CD4-positive, alpha-beta T cell (primary cell): Measurements from ENCODE around the gene PCSK1. TPM values are rescaled to one million over a fixed set of nuclear protein-coding genes. Genes with fewer than 3 reads are reported as not detected.
"Not testable (repeated sequence)": the region's sequence is repeated elsewhere in the genome, so short reads cannot be mapped to it uniquely, and the experiment has no call there.

Source experiments
- ATAC-seq: fragments of 200-7000 bp; cut with Tn5 transposase; one replicate; pipeline ENCODE4 v1.10.0; 2022; ENCODE audit warnings: mild to moderate bottlenecking; ENCODE audit not compliant: poor library complexity
- CTCF ChIA-PET: fragments of 350-600 bp; sonication (Branson Sonifier 250); formaldehyde crosslinking; loops from one replicate; lab custom pipeline; 2021; ENCODE audit warnings: antibody characterized with exemption, inconsistent platforms; lab: Charles Lee
- POLR2A ChIA-PET: fragments of 350-600 bp; sonication (Branson Sonifier 250); formaldehyde crosslinking; loops from one replicate; lab custom pipeline; 2021; ENCODE audit warnings: antibody characterized with exemption, inconsistent platforms; lab: Charles Lee
- DNase-seq, 14 experiments: peaks; one replicate each; pipeline ENCODE4 v3.0.0-alpha.2; 2013 to 2020; ENCODE audit warnings: mixed read lengths in 2 of 14
- H3K27ac ChIP-seq, 2 donors: one replicate each; pipeline versions ENCODE4 v1.5.1 to v1.7.0; 2013; ENCODE audit warnings: low read length in 2 of 2, low read depth in 1 of 2, mild to moderate bottlenecking in 1 of 2
- H3K27me3 ChIP-seq, 2 experiments: 1 replicate in 1 of 2; 2 replicates in 1 of 2; pipeline versions ENCODE4 v1.6.1 to v1.7.0; 2013; ENCODE audit warnings: low read length in 2 of 2, control low read depth in 1 of 2, mild to moderate bottlenecking in 1 of 2, moderate library complexity in 1 of 2; ENCODE audit not compliant: insufficient read depth in 2 of 2, control insufficient read depth in 1 of 2
- H3K36me3 ChIP-seq: one replicate; pipeline ENCODE4 v1.6.1; 2013; ENCODE audit warnings: low read length, control low read depth; ENCODE audit not compliant: insufficient read depth
- H3K4me1 ChIP-seq: one replicate; pipeline ENCODE4 v1.6.1; 2013; ENCODE audit warnings: low read length, control low read depth; ENCODE audit not compliant: insufficient read depth
- H3K4me3 ChIP-seq: one replicate; pipeline ENCODE4 v1.5.1; 2013; ENCODE audit warnings: mild to moderate bottlenecking, low read length, moderate library complexity
- H3K9me3 ChIP-seq, 2 experiments: 1 replicate in 1 of 2; 2 replicates in 1 of 2; pipeline versions ENCODE4 v1.6.1 to v1.7.0; 2013; ENCODE audit warnings: low read length in 2 of 2, mild to moderate bottlenecking in 2 of 2, control low read depth in 1 of 2, moderate library complexity in 1 of 2; ENCODE audit not compliant: control insufficient read depth in 1 of 2, insufficient read depth in 1 of 2
- H3K27ac Mint-ChIP-seq: one replicate; pipeline ENCODE4 v1.8.0; 2020; ENCODE audit warnings: mixed read lengths
- H3K27me3 Mint-ChIP-seq: one replicate; pipeline ENCODE4 v1.8.0; 2021; ENCODE audit warnings: mixed read lengths
- H3K36me3 Mint-ChIP-seq: one replicate; pipeline ENCODE4 v1.8.0; 2021; ENCODE audit warnings: low read depth, mixed read lengths
- H3K4me1 Mint-ChIP-seq: one replicate; pipeline ENCODE4 v1.8.0; 2021; ENCODE audit warnings: low read depth, mixed read lengths
- H3K4me3 Mint-ChIP-seq: one replicate; pipeline ENCODE4 v1.8.0; 2020; ENCODE audit warnings: mild to moderate bottlenecking, mixed read lengths
- H3K9me3 Mint-ChIP-seq: one replicate; pipeline ENCODE4 v1.8.0; 2020; ENCODE audit warnings: mixed read lengths
- intact Hi-C, 2 experiments: fragments of 100-400 bp; cut with DNase I in 1 of 2; cut with micrococcal nuclease in 1 of 2; formaldehyde crosslinking; loops; one replicate each; pipeline versions ENCODE4 v1.15.1 to v1.9.0; 2023 to 2025; cut with DNase I, micrococcal nuclease
- total RNA-seq, 174 experiments: library from RNA in 2 of 174; stranded (reverse) in 2 of 174; gene quantifications; one replicate each; pipeline ENCODE4 v1.2.3 and lab custom pipeline; 2021 to 2026
- TF ChIP-seq, protein P1 (sequence below): fragments of 200-600 bp; IDR thresholded peaks from one replicate; pipeline ENCODE4 v1.8.0; 2022; ENCODE audit warnings: antibody characterized with exemption, mild to moderate bottlenecking

PCSK1 gene
- total RNA-seq, 2 experiments from 2014 or later: not detected

DNA sequence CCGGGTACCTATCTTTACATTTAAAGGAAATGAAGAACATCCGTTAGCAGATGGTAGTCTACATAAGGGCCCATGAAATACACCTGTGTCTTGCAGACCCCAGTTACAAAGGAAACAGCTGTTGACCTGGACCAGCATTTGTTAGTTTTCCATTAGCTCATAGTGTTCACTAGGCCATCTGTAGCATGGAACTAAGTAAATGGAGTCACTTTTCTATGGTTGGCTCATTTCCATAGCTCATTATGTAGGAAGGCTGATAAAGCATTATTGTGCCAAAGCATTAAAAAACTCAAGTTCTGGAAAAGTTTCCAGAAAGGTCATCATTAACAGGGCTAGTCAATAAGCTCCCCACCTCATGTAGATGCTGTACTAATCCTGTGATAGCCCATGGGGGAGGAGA, 62.1 kb downstream of the PCSK1 start:
- H3K9me3 ChIP-seq: no peaks in the 10 kb centered on the region
- ChIA-PET CTCF (no interaction called here), POLR2A (no interaction called here)
- H3K36me3 ChIP-seq: no peaks in the 10 kb centered on the region
- Mint-ChIP-seq H3K36me3 (no peaks in the 10 kb centered on the region), H3K4me3 (no peak overlapping the region), H3K27ac (no peak overlapping the region), H3K9me3 (no peaks in the 10 kb centered on the region), H3K4me1 (no peaks in the 10 kb centered on the region), H3K27me3 (peaks cover 53% of the 10 kb centered on the region)
- no peak for DNase-seq
- ATAC-seq: no peak
- no peaks in the 10 kb centered on the region for H3K4me1 ChIP-seq
- intact Hi-C loops: no loop called here
- H3K4me3 ChIP-seq: no peak overlapping the region
- H3K27me3 ChIP-seq: peaks cover 0 to 4% of the 10 kb centered on the region in 2 experiments
- TF ChIP-seq, protein P1, sequence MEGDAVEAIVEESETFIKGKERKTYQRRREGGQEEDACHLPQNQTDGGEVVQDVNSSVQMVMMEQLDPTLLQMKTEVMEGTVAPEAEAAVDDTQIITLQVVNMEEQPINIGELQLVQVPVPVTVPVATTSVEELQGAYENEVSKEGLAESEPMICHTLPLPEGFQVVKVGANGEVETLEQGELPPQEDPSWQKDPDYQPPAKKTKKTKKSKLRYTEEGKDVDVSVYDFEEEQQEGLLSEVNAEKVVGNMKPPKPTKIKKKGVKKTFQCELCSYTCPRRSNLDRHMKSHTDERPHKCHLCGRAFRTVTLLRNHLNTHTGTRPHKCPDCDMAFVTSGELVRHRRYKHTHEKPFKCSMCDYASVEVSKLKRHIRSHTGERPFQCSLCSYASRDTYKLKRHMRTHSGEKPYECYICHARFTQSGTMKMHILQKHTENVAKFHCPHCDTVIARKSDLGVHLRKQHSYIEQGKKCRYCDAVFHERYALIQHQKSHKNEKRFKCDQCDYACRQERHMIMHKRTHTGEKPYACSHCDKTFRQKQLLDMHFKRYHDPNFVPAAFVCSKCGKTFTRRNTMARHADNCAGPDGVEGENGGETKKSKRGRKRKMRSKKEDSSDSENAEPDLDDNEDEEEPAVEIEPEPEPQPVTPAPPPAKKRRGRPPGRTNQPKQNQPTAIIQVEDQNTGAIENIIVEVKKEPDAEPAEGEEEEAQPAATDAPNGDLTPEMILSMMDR: no peak
- no peak overlapping the region for H3K27ac ChIP-seq

DNA sequence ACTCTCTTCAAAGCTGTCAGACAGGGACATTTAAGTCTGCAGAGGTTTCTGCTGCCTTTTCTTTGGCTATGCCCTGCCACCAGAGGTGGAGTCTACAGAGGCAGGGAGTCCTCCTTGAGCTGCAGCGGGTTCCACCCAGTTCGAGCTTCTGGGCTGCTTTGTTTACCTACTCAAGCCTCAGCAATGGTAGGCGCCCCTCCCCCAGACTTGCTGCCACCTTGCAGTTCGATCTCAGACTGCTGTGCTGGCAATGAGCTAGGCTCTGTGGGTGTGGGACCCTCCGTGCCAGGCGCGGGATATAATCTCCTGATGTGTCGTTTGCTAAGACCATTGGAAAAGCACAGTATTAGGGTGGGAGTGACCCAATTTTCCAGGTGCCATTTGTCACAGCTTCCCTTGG, 65.7 kb downstream of the PCSK1 start:
- H3K9me3 Mint-ChIP-seq, H3K4me3 ChIP-seq, H3K9me3 ChIP-seq, H3K27ac ChIP-seq, ATAC-seq, intact Hi-C loops, H3K27ac Mint-ChIP-seq, CTCF ChIA-PET, H3K4me1 ChIP-seq, POLR2A ChIA-PET, DNase-seq, H3K36me3 Mint-ChIP-seq, H3K4me3 Mint-ChIP-seq, H3K4me1 Mint-ChIP-seq, H3K27me3 ChIP-seq, H3K36me3 ChIP-seq: not testable (repeated sequence)
- peaks cover 37% of the 10 kb centered on the region for H3K27me3 Mint-ChIP-seq

DNA sequence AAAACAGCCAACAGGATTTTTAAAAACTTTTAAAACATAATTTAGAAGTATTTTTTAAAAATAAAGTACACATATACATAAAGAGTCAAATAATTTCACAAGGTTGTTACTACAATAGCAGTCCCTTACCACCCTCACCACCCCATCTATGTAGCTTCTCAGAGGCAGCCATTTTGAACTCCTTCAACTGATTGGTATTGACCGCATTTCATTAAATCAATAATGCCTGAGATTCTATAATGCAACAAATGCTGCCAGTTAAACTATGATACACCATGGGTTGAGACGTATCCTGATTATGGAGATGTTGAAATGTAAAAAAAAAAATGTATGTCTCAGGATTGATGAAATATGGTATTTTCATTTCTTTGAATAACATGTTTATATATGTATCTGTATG, 78.8 kb downstream of the PCSK1 start:
- no peaks in the 10 kb centered on the region for H3K27me3 Mint-ChIP-seq
- no peak overlapping the region for H3K27ac ChIP-seq
- TF ChIP-seq, protein P1: no peak
- ATAC-seq (no peak), DNase-seq (no peak)
- peaks cover 0 to 7% of the 10 kb centered on the region in 2 experiments for H3K27me3 ChIP-seq
- no peak overlapping the region for H3K4me3 ChIP-seq
- ChIA-PET CTCF (interaction anchor here (1.7 kb wide), 1 partner anchor 9 kb away, joined by 5 read pairs; no protein-coding TSS in a partner anchor), POLR2A (no interaction called here)
- H3K36me3 ChIP-seq: no peaks in the 10 kb centered on the region
- no peak overlapping the region for H3K27ac Mint-ChIP-seq
- H3K9me3 ChIP-seq: no peaks in the 10 kb centered on the region
- no peaks in the 10 kb centered on the region for H3K4me1 Mint-ChIP-seq
- no peak overlapping the region for H3K4me3 Mint-ChIP-seq
- H3K36me3 Mint-ChIP-seq: no peaks in the 10 kb centered on the region
- peaks cover 2% of the 10 kb centered on the region for H3K9me3 Mint-ChIP-seq
- H3K4me1 ChIP-seq: no peaks in the 10 kb centered on the region
- intact Hi-C loops: no loop called here

DNA sequence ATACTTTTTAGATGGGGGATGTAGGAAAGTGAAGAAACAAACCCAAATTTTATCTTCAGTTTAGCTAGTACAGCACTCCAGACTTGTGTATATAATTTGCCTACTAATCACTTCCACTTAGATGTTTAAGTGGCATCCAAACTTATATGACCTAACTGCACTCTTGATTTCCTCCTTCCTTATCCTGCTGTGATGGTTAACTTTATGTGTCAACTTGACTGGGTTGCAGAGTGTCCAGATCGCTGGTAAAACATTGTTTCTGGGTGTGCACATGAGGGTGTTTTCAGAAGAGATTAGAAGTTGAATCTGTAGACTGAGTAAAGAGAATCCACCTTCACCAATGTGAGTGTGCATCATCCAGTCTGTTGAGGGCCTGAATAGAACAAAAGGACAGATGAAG, 79.8 kb downstream of the PCSK1 start:
- no peak for DNase-seq
- no peaks in the 10 kb centered on the region for H3K27me3 Mint-ChIP-seq
- H3K9me3 ChIP-seq: no peaks in the 10 kb centered on the region
- peaks cover 0 to 7% of the 10 kb centered on the region in 2 experiments for H3K27me3 ChIP-seq
- TF ChIP-seq, protein P1: no peak
- H3K36me3 Mint-ChIP-seq: no peaks in the 10 kb centered on the region
- CTCF ChIA-PET: interaction anchor here (1.7 kb wide), 1 partner anchor 8 kb away, joined by 5 read pairs; no protein-coding TSS in a partner anchor
- POLR2A ChIA-PET: no interaction called here
- ATAC-seq: no peak
- no peak overlapping the region for H3K27ac Mint-ChIP-seq
- H3K36me3 ChIP-seq: no peaks in the 10 kb centered on the region
- H3K4me3 Mint-ChIP-seq: no peak overlapping the region
- no peaks in the 10 kb centered on the region for H3K4me1 Mint-ChIP-seq
- peaks cover 2% of the 10 kb centered on the region for H3K9me3 Mint-ChIP-seq
- H3K4me1 ChIP-seq: no peaks in the 10 kb centered on the region
- H3K27ac ChIP-seq: no peak overlapping the region
- intact Hi-C loops: no loop called here
- no peak overlapping the region for H3K4me3 ChIP-seq
